ENCODE results near the gene CNP.
"Not testable (repeated sequence)": the region's sequence is repeated elsewhere in the genome, so short reads cannot be mapped to it uniquely, and the experiment has no call there.

CNP gene

DNA sequence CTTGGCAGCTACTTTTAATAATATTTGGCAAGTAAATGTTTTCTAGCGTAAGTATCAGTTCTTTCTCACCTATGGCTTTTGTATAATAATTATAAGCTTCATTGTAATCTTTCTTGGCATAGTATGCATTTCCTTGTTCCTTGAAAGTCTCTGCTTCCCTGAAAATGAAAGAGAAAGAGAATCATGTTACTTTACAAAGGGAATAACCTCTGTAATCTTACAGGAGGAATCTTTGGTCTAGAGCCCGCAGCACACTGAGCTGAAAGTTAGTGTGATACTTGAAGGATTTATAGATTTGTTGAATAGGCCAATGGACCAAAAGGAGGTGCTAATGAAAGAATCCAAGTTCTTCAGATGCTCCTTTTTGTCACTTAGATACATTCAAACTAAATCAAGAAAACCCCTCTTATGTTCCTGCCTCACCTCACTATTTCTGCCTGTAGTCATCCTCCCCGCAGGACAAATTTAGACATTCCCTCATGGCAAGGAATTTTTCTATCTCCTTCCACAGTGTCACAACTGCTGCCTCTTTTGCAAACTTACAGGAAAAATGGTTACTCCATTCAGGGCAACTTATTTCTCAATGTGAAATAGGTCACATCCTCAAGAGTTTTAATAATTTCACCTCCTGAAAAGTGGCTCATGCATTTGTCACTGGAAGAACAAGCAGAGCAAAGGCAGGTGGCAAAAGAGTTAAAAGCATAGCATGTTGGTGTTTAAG lies 34.0 kb downstream of the CNP start:
- no peak overlapping the region for H3K4me3 ChIP-seq
- H3K36me3 ChIP-seq: peaks cover 92% of the 10 kb centered on the region
- peaks cover 99% of the 10 kb centered on the region for H4K20me1 ChIP-seq
- H3K9ac ChIP-seq: no peak overlapping the region
- no peak overlapping the region for H3K27ac ChIP-seq
- no peaks in the 10 kb centered on the region for H3K9me3 ChIP-seq
- peaks cover 15% of the 10 kb centered on the region for H3K4me1 ChIP-seq
- TF ChIP-seq Cebpa-rat (IDR thresholded peaks at IDR 0.05): no peak
- no peaks in the 10 kb centered on the region for H3K27me3 ChIP-seq
- H3K4me2 ChIP-seq: no peak overlapping the region

DNA sequence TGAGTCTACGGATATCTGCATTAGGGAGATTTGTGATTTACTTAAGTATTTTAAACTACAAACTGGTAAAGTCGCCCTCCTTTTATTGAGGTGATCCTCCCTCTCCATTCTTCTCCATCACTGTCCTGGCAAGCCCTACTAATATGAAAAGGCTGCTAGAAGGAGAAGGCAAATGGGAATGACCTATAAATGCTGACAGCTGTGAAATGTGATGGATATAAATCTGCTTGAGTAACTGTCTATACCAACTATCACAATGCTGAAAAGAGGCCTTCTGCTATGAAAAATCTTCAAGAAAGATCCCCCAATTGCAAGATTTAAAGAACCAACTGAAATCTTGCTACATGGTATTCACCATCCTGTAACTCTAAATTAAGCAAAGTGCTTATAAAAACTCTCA lies 35.1 kb downstream of the CNP start:
- no peaks in the 10 kb centered on the region for H3K9me3 ChIP-seq
- no peaks in the 10 kb centered on the region for H3K27me3 ChIP-seq
- peaks cover 6% of the 10 kb centered on the region for H3K4me1 ChIP-seq
- TF ChIP-seq Cebpa-rat (IDR thresholded peaks at IDR 0.05): no peak
- H3K4me2 ChIP-seq: no peak overlapping the region
- H3K27ac ChIP-seq: no peak overlapping the region
- peaks cover 99% of the 10 kb centered on the region for H4K20me1 ChIP-seq
- peaks cover 81% of the 10 kb centered on the region for H3K36me3 ChIP-seq
- no peak overlapping the region for H3K9ac ChIP-seq
- no peak overlapping the region for H3K4me3 ChIP-seq

GRCh38 chr17:42002175-42002791 lies 35.7 kb downstream of the CNP start:
- no peak overlapping the region for H3K27ac ChIP-seq
- H3K36me3 ChIP-seq: peaks cover 81% of the 10 kb centered on the region
- no peaks in the 10 kb centered on the region for H3K9me3 ChIP-seq
- no peak for TF ChIP-seq Cebpa-rat (IDR thresholded peaks at IDR 0.05)
- H4K20me1 ChIP-seq: peaks cover 99% of the 10 kb centered on the region
- H3K4me3 ChIP-seq: no peak overlapping the region
- peaks cover under 1% of the 10 kb centered on the region; the same call in 1 of the 2 replicates for H3K4me1 ChIP-seq
- H3K9ac ChIP-seq: no peak overlapping the region
- H3K27me3 ChIP-seq: no peaks in the 10 kb centered on the region
- no peak overlapping the region for H3K4me2 ChIP-seq

GRCh38 chr17:42002792-42003301 lies 36.3 kb downstream of the CNP start:
- H3K27me3 ChIP-seq: no peaks in the 10 kb centered on the region
- H3K4me1 ChIP-seq: no peaks in the 10 kb centered on the region
- H3K4me3 ChIP-seq: no peak overlapping the region
- no peak overlapping the region for H3K9ac ChIP-seq
- no peak for TF ChIP-seq Cebpa-rat (IDR thresholded peaks at IDR 0.05)
- no peaks in the 10 kb centered on the region for H3K9me3 ChIP-seq
- H3K4me2 ChIP-seq: no peak overlapping the region
- H3K27ac ChIP-seq: no peak overlapping the region
- peaks cover 99% of the 10 kb centered on the region for H4K20me1 ChIP-seq
- peaks cover 81% of the 10 kb centered on the region for H3K36me3 ChIP-seq

DNA sequence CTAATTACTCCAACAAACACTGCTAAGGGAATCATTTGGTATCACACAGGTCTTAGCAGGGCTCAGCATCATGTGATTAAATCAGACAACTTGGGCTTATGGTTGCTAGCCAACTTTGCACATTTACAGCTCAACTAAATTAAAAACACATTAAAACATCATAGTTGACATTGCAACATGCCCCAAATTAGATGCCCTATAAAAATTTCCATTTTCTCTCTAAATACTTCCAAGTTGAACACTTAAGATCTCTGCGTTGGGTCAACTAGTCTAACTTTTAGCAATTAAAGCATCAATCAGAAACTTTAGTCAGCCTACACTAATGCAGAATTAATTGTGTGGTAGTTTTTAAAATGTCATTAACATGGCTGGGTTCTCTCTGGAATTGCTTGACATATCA lies 38.6 kb downstream of the CNP start:
- Histone ChIP-seq H3K27ac (no peak overlapping the region), H3K9ac (no peak overlapping the region), H3K36me3 (peaks cover 79% of the 10 kb centered on the region), H3K4me1 (no peaks in the 10 kb centered on the region), H3K9me3 (no peaks in the 10 kb centered on the region), H4K20me1 (peaks cover 100% of the 10 kb centered on the region), H3K4me2 (no peak overlapping the region), H3K4me3 (no peak overlapping the region), H3K27me3 (no peaks in the 10 kb centered on the region)
- TF ChIP-seq Cebpa-rat (IDR thresholded peaks at IDR 0.05): no peak

- H3K4me1 ChIP-seq: no peaks in the 10 kb centered on the region
- peaks cover 74% of the 10 kb centered on the region for H3K36me3 ChIP-seq
- no peak overlapping the region for H3K27ac ChIP-seq
- H4K20me1 ChIP-seq: peaks cover 100% of the 10 kb centered on the region
- no peaks in the 10 kb centered on the region for H3K27me3 ChIP-seq
- no peak for TF ChIP-seq Cebpa-rat (IDR thresholded peaks at IDR 0.05)
- no peaks in the 10 kb centered on the region for H3K9me3 ChIP-seq
- H3K4me3 ChIP-seq: no peak overlapping the region
- no peak overlapping the region for H3K9ac ChIP-seq
- H3K4me2 ChIP-seq: no peak overlapping the region
Observed at GRCh38 chr17:42009170-42009569, 42.6 kb downstream of the CNP start.

DNA sequence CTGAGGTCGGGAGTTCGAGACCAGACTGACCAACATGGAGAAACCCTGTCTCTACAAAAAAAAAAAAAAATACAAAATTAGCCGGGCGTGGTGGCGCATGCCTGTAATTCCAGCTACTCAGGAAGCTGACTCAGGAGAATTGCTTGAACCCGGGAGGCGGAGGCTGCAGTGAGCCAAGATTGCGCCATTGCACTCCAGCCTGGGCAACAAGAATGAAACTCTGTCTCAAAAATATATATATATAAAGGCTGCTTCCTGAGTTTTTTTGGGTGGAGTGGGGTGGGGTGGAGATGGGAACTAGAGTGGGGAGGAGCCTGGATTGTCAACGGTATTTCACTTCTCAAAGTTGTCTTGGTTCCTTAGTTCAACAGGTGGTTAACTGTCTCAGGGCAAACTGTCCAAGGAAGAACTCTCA lies 43.7 kb downstream of the CNP start:
- H3K4me3 ChIP-seq, H3K27me3 ChIP-seq, H3K9ac ChIP-seq, H3K4me2 ChIP-seq, H3K27ac ChIP-seq, H3K4me1 ChIP-seq, H3K9me3 ChIP-seq: not testable (repeated sequence)
- H3K36me3 ChIP-seq: peaks cover 66% of the 10 kb centered on the region
- H4K20me1 ChIP-seq: peaks cover 100% of the 10 kb centered on the region

DNA sequence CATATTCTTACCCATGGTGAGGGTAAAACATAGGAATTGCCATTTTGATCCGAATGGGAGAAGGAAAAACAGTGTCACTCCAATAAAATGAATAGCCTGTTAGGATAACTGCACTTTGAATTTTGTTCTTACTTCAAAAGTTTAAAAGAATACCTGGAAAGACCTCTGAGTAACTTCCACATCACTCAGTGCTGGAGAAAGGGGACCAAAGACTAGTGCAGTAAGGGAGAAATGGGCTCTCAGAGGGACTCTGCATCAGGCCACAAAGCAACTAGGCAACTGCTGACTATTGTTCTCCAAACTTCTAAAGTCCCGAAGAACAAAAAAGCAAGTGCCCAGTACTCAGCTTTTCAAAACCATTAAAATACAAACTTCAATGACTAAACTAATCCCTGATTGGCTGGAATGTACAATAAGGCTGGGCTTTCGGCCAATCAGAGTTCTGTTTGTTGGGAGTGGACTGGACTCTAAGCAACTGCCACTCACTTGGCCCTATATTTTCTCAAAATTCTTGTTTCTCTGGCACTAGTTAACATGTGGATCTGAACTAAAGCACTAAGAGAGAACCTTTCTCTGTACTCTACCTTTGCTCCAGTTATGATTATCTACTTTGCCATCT lies 44.4 kb downstream of the CNP start:
- peaks cover 66% of the 10 kb centered on the region for H3K36me3 ChIP-seq
- H3K9ac ChIP-seq: no peak overlapping the region
- no peak overlapping the region for H3K4me3 ChIP-seq
- H3K9me3 ChIP-seq: no peaks in the 10 kb centered on the region
- no peak overlapping the region for H3K27ac ChIP-seq
- H3K27me3 ChIP-seq: no peaks in the 10 kb centered on the region
- H4K20me1 ChIP-seq: peaks cover 94% of the 10 kb centered on the region
- TF ChIP-seq Cebpa-rat (IDR thresholded peaks at IDR 0.05): no peak
- no peak overlapping the region for H3K4me2 ChIP-seq
- H3K4me1 ChIP-seq: peaks cover 15% of the 10 kb centered on the region

- Histone ChIP-seq H4K20me1 (peaks cover 80% of the 10 kb centered on the region), H3K4me1 (peaks cover 20% of the 10 kb centered on the region), H3K36me3 (peaks cover 59% of the 10 kb centered on the region)
- not testable (repeated sequence) for H3K27ac ChIP-seq, H3K9ac ChIP-seq, H3K4me3 ChIP-seq, H3K9me3 ChIP-seq, H3K4me2 ChIP-seq, H3K27me3 ChIP-seq
Observed at GRCh38 chr17:42012363-42012762, 45.8 kb downstream of the CNP start.

DNA sequence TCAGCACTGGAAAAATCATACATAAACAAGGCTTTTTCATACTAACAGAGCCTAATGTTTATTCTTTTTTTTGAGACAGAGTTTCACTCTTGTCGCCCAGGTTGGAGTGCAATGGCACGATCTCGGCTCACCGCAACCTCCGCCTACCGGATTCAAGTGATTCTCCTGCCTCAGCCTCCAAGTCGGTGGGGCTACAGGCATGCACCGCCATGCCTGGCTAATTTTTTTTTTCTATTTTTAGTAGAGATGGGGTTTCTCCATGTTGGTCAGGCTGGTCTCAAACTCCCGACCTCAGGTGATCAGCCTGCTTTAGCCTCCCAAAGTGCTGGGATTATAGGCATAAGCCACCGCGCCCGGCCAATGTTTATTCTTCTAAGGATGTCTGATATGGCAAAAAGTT lies 47.1 kb downstream of the CNP start:
- not testable (repeated sequence) for H3K4me3 ChIP-seq, H3K27me3 ChIP-seq, H3K4me2 ChIP-seq, H3K9me3 ChIP-seq, H3K27ac ChIP-seq, H3K9ac ChIP-seq
- H3K4me1 ChIP-seq: peaks cover 30% of the 10 kb centered on the region
- peaks cover 46% of the 10 kb centered on the region for H3K36me3 ChIP-seq
- H4K20me1 ChIP-seq: peaks cover 67% of the 10 kb centered on the region

Data from BLaER1 (cell line).